Naive thymus-derived CD8-positive, alpha-beta T cell (primary cell): ENCODE data around the gene ARHGEF19. TPM values are rescaled to one million over a fixed set of nuclear protein-coding genes. Genes with fewer than 3 reads are reported as not detected.
"Not testable (repeated sequence)": the region's sequence is repeated elsewhere in the genome, so short reads cannot be mapped to it uniquely, and the experiment has no call there.

ENCODE experiments used
- ATAC-seq, 2 donors: fragments of 150-1000 bp; cut with Tn5 transposase in 1 of 2; sonication (Bioruptor Pico), chemical (Tn5 transposase) in 1 of 2; 1 replicate in 1 of 2; 2 replicates in 1 of 2; pipeline ENCODE4 v1.10.0; 2021; ENCODE audit warnings: mild to moderate bottlenecking in 2 of 2, moderate library complexity in 2 of 2
- POLR2A ChIA-PET: fragments of 350-600 bp; sonication (Branson Sonifier 250); formaldehyde crosslinking; loops from one replicate; lab custom pipeline; 2021; ENCODE audit warnings: antibody characterized with exemption; lab: Charles Lee
- DNase-seq, 10 donors: peaks; one replicate each; pipeline versions ENCODE4 v3.0.0 to v3.0.0-alpha.2; 2020 to 2022
- H3K27ac Mint-ChIP-seq, 10 donors: one replicate each; pipeline ENCODE4 v1.8.0; 2020 to 2022; ENCODE audit warnings: mild to moderate bottlenecking in 10 of 10, mixed read lengths in 10 of 10, moderate library complexity in 4 of 10, inconsistent platforms in 1 of 10
- H3K27me3 Mint-ChIP-seq, 5 donors: one replicate each; pipeline ENCODE4 v1.8.0; 2021 to 2022; ENCODE audit warnings: mixed read lengths in 5 of 5
- H3K36me3 Mint-ChIP-seq, 3 donors: one replicate each; pipeline ENCODE4 v1.8.0; 2020 to 2022; ENCODE audit warnings: mixed read lengths in 3 of 3, mild to moderate bottlenecking in 2 of 3, inconsistent platforms in 1 of 3
- H3K4me1 Mint-ChIP-seq, 4 donors: one replicate each; pipeline ENCODE4 v1.8.0; 2021 to 2022; ENCODE audit warnings: mixed read lengths in 4 of 4
- H3K4me3 Mint-ChIP-seq, 10 donors: one replicate each; pipeline ENCODE4 v1.8.0; 2020 to 2022; ENCODE audit warnings: mild to moderate bottlenecking in 10 of 10, mixed read lengths in 10 of 10, moderate library complexity in 6 of 10, inconsistent platforms in 1 of 10
- H3K9me3 Mint-ChIP-seq, 9 donors: one replicate each; pipeline ENCODE4 v1.8.0; 2020 to 2022; ENCODE audit warnings: mixed read lengths in 9 of 9, mild to moderate bottlenecking in 3 of 9, inconsistent platforms in 1 of 9, moderate library complexity in 1 of 9
- polyA plus RNA-seq, 3 donors: library from polyadenylated mRNA; unstranded; fragments of 300-500 nt; fragmentation: Illumina TruSeq; gene quantifications; one replicate each; pipeline ENCODE4 v1.2.3, GENCODE V29; 2021
- total RNA-seq, 8 experiments: library from RNA in 2 of 8; stranded (reverse) in 2 of 8; gene quantifications; one replicate each; pipeline ENCODE4 v1.2.3 and lab custom pipeline; 2021 to 2026

ARHGEF19 gene
- total and polyA plus RNA-seq, 5 experiments from 2014 or later = 6.4 to 12.7 (median 8.9) TPM

- Mint-ChIP-seq H3K36me3 (peaks cover 0 to 80% (median 6%) of the 10 kb centered on the region in 3 donors), H3K27ac (peak overlapping the region in 4 of 10 donors; percentile 10 to 53 (median 34)), H3K4me3 (no peak overlapping the region), H3K9me3 (no peaks in the 10 kb centered on the region), H3K4me1 (peaks cover 7 to 35% (median 22%) of the 10 kb centered on the region in 4 donors), H3K27me3 (no peaks in the 10 kb centered on the region)
- ATAC-seq = no peak
- POLR2A ChIA-PET = no interaction called here
- no peak for DNase-seq
These were observed 38.2 kb upstream of the ARHGEF19 start for GRCh38 chr1:16250524-16251251.

- Mint-ChIP-seq H3K36me3 (peaks cover 0 to 70% (median 2%) of the 10 kb centered on the region in 3 donors), H3K27ac (peak overlapping the region; percentile 48 to 82 (median 78)), H3K27me3 (no peaks in the 10 kb centered on the region), H3K9me3 (no peaks in the 10 kb centered on the region), H3K4me1 (peaks cover 7 to 35% (median 21%) of the 10 kb centered on the region in 4 donors), H3K4me3 (peak overlapping the region in 3 of 10 donors; percentile 1 to 32 (median 25))
- DNase-seq = no peak
- POLR2A ChIA-PET = no interaction called here
- ATAC-seq = peak in 1 of 2 donors; percentile 40
These were observed 37.3 kb upstream of the ARHGEF19 start for GRCh38 chr1:16249596-16250241.

GRCh38 chr1:16248603-16249516 lies 36.4 kb upstream of the ARHGEF19 start:
- Mint-ChIP-seq H3K9me3 (no peaks in the 10 kb centered on the region), H3K27ac (peak overlapping the region; percentile 59 to 88 (median 80)), H3K27me3 (no peaks in the 10 kb centered on the region), H3K4me1 (peaks cover 9 to 39% (median 26%) of the 10 kb centered on the region in 4 donors), H3K4me3 (peak overlapping the region in 2 of 10 donors; percentile 25 to 28), H3K36me3 (peaks cover 0 to 61% (median 2%) of the 10 kb centered on the region in 3 donors)
- POLR2A ChIA-PET = no interaction called here
- peak in 1 of 2 donors; percentile 46 for ATAC-seq
- DNase-seq = no peak

DNA sequence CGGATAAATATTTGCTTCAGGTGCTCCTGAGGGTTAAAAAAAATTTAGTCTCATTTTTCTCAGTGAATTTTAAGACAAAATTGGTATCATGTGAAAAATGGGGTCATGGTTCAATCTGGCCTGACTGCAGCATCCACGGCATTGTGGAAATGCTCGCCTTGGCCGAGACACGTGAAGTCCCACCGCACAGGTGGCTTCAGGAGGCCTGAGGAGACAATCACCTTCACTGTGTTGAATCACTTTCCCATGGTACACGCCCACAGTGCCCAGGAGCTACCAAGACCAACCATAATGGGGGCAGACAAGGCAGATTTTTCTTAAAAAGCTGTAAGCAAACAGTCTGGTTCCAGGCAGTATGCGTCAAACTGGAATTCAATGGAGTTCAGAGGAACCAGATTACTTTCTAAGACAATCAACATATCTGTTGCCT lies 35.6 kb upstream of the ARHGEF19 start:
- Mint-ChIP-seq H3K4me1 (peaks cover 9 to 40% (median 26%) of the 10 kb centered on the region in 4 donors), H3K4me3 (no peak overlapping the region), H3K27ac (peak overlapping the region in 7 of 10 donors; percentile 33 to 88 (median 79)), H3K27me3 (no peaks in the 10 kb centered on the region), H3K9me3 (no peaks in the 10 kb centered on the region), H3K36me3 (peaks cover 0 to 55% (median 2%) of the 10 kb centered on the region in 3 donors)
- no peak for ATAC-seq
- POLR2A ChIA-PET = no interaction called here
- DNase-seq = no peak

DNA sequence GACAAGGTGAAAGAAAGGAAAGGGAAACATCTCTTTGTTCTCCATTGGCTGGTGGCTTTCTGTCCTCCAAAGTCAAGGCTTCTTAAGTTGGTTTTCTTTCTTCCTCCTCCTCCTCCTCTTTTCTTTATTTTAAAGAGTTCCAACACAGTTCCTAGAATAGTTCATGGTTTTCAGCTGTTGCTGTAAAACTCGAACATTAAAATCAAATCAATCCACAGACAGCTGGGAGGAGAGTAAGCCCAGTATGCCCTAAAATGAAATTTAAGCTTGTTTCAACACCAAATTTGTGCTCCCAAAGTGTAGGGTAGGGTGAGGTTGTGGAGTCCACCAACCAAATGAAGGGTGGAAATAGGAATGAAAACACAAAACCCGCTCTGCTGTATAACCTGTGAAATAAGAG lies 35.0 kb upstream of the ARHGEF19 start:
- no peak for DNase-seq
- Mint-ChIP-seq H3K4me1 (peaks cover 9 to 40% (median 26%) of the 10 kb centered on the region in 4 donors), H3K4me3 (no peak overlapping the region), H3K27ac (peak overlapping the region in 8 of 10 donors; percentile 9 to 68 (median 52)), H3K9me3 (no peaks in the 10 kb centered on the region), H3K36me3 (peaks cover 0 to 51% (median 2%) of the 10 kb centered on the region in 3 donors), H3K27me3 (no peaks in the 10 kb centered on the region)
- POLR2A ChIA-PET = no interaction called here
- ATAC-seq = no peak

DNA sequence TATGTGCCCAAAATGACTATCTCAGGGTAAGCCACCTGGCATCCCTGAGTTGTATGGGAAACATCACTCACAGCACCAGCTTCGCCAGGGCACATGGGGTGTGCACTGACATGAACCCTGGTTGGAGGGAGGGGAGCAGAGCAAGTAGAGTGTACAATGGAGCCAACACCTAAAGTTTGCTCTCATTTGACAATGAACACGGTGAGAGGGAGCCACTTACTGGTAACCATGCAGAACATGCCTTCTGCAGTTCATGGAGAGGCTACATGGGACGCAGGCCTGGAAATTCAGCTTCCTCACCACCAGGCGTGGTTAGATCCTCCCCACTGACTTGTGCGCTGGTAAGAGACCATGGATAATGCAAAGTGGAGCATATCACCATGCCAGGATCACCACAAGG lies 34.5 kb upstream of the ARHGEF19 start:
- H3K27me3 Mint-ChIP-seq = no peaks in the 10 kb centered on the region

GRCh38 chr1:16246239-16246638 lies 33.8 kb upstream of the ARHGEF19 start:
- ATAC-seq, DNase-seq, H3K9me3 Mint-ChIP-seq, POLR2A ChIA-PET, H3K27me3 Mint-ChIP-seq, H3K4me3 Mint-ChIP-seq: not testable (repeated sequence)
- Mint-ChIP-seq H3K36me3 (peaks cover 0 to 39% (median 2%) of the 10 kb centered on the region in 3 donors), H3K4me1 (peaks cover 9 to 34% (median 26%) of the 10 kb centered on the region in 4 donors), H3K27ac (peak overlapping the region in 4 of 10 donors; percentile 21 to 80 (median 36))

More for the DNA sequence above, 34.5 kb upstream of the ARHGEF19 start:
- Mint-ChIP-seq H3K4me1 (peaks cover 9 to 38% (median 26%) of the 10 kb centered on the region in 4 donors), H3K9me3 (no peaks in the 10 kb centered on the region), H3K4me3 (no peak overlapping the region), H3K36me3 (peaks cover 0 to 46% (median 2%) of the 10 kb centered on the region in 3 donors), H3K27ac (peak overlapping the region in 5 of 10 donors; percentile 46 to 68 (median 56))
- POLR2A ChIA-PET = no interaction called here
- ATAC-seq (no peak), DNase-seq (no peak)

GRCh38 chr1:16245476-16246196 lies 33.2 kb upstream of the ARHGEF19 start:
- Mint-ChIP-seq H3K4me1 (peaks cover 9 to 28% (median 23%) of the 10 kb centered on the region in 4 donors), H3K9me3 (no peaks in the 10 kb centered on the region), H3K27ac (peak overlapping the region in 4 of 10 donors; percentile 21 to 80 (median 36)), H3K36me3 (peaks cover 0 to 33% (median 2%) of the 10 kb centered on the region in 3 donors), H3K27me3 (no peaks in the 10 kb centered on the region), H3K4me3 (no peak overlapping the region)
- ATAC-seq (no peak), DNase-seq (no peak)
- POLR2A ChIA-PET = no interaction called here

DNA sequence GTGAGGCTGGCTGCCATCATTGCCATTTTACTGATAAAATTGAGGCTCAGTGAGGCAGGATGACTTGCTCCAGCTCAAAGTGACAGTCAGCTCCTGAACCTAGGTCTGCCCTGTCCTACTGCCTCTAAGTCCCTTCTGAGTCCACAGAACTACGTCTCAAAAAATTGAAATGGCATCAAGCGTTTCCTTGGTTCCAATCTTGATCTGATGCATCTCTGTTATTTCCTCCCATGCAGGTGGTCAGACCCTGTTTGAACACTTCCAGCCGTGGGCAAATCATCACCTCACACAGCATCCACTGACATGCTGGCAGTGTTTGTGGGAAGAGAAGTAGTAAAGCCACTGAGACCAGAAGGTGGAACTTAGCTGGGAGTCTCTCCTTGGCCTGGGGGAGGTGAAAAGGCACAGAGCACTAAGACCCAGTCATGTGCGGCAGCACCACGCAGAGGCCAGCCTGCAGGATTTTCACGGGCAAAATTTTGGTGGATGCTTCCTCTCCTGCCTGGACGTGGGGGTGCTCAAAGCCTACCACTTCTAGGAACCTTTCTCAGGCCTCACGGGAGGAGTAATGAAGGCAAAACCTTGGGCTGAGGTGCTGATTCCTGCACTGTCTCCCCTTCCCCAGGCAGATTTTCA lies 32.3 kb upstream of the ARHGEF19 start:
- POLR2A ChIA-PET = no interaction called here
- H3K27ac Mint-ChIP-seq = peak overlapping the region in 5 of 10 donors; percentile 21 to 88 (median 31)
- no peak overlapping the region for H3K4me3 Mint-ChIP-seq

GRCh38 chr1:16243936-16244649 lies 31.6 kb upstream of the ARHGEF19 start:
- peak overlapping the region in 7 of 10 donors; percentile 21 to 91 (median 66) for H3K27ac Mint-ChIP-seq
- peaks cover 5 to 15% (median 11%) of the 10 kb centered on the region in 4 donors for H3K4me1 Mint-ChIP-seq
- peaks cover 0 to 20% (median 2%) of the 10 kb centered on the region in 3 donors for H3K36me3 Mint-ChIP-seq
- ATAC-seq (peak; percentile 84 to 93), DNase-seq (peak; percentile 48 to 86 (median 70))
- no peak overlapping the region for H3K4me3 Mint-ChIP-seq
- H3K9me3 Mint-ChIP-seq = no peaks in the 10 kb centered on the region
- H3K27me3 Mint-ChIP-seq = no peaks in the 10 kb centered on the region
- POLR2A ChIA-PET = interaction anchor here (1.8 kb wide), 1 partner anchor 165 kb away, joined by 5 read pairs; no protein-coding TSS in a partner anchor

More for the DNA sequence above, 32.3 kb upstream of the ARHGEF19 start:
- ATAC-seq (no peak), DNase-seq (no peak)
- H3K36me3 Mint-ChIP-seq = peaks cover 0 to 26% (median 2%) of the 10 kb centered on the region in 3 donors
- no peaks in the 10 kb centered on the region for H3K9me3 Mint-ChIP-seq
- H3K4me1 Mint-ChIP-seq = peaks cover 9 to 21% (median 18%) of the 10 kb centered on the region in 4 donors
- H3K27me3 Mint-ChIP-seq = no peaks in the 10 kb centered on the region
